CD1c-positive myeloid dendritic cell (primary cell): Measurements from ENCODE around the gene FHL1.
A peak's percentile ranks its signal among the peaks of the same experiment; 100 is the strongest.
"Not testable (repeated sequence)": the region's sequence is repeated elsewhere in the genome, so short reads cannot be mapped to it uniquely, and the experiment has no call there.

Experiments used
- DNase-seq: peaks from one replicate; pipeline ENCODE4 v3.0.0-alpha.2; 2016; ENCODE audit errors: extremely low spot score

FHL1 gene

DNA sequence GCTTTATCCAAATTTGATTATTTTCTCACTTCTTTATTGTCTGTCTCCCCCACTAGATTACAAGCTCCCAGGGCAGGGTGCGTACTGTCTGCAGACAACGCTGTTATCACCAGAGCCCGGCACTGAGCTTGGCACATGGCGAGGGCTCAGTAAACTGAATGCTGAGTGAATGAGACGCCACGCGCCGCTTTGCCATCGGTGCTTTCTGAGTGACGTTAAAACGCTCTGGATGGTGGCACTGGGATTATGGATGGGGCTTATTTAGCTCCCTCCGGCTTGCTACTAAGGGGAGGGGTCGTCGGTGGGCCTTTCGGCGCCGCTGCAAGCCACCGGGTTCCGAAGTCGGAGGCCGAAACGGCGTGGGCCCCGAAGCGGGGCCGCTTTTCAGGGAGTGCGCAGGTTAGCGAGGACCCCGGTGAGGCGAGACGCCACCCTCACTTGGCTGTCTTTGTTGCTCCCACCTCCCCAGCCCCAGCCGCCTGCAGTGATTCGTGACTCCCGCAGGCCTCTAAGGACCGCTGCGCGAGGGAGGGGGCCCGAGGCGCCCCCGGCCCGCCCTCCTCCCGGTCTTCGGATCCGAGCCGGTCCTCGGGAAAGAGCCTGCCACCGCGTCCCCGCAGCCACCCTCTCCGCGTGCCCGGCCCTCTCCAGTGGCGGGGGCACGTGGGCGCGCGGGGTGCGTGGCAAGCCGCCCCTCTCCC, 569 bp upstream of the FHL1 start:
- no peak for DNase-seq

GRCh38 chrX:136147976-136148375, 643 bp downstream of the FHL1 start:
- DNase-seq = no peak

GRCh38 chrX:136148391-136148790, 1.1 kb downstream of the FHL1 start:
- no peak for DNase-seq

- no peak for DNase-seq
Measured at GRCh38 chrX:136154998-136155397, 7.7 kb downstream of the FHL1 start.

GRCh38 chrX:136156560-136157117, 9.3 kb downstream of the FHL1 start:
- no peak for DNase-seq

DNA sequence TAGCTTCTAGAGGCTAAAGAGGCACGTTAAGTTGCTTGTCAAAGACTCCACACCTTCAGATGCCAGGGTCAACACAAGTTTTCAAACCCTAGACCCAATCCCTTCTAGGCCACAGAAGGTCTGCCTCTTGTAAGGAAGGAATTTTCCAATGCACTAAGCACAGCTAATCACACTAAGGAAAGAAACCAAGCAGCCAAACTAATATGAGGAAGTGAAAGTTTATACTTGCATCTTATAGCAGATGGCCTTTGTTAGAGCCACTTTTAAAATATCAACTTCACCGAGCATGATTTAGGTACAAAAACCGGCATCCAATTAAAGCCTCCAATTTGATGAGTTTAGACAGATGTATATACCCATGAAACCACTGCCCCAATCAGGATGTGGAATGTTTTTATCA, 9.9 kb downstream of the FHL1 start:
- peak; percentile 45 for DNase-seq

- DNase-seq = no peak
Measured at GRCh38 chrX:136158685-136159084, 11.4 kb downstream of the FHL1 start.

DNA sequence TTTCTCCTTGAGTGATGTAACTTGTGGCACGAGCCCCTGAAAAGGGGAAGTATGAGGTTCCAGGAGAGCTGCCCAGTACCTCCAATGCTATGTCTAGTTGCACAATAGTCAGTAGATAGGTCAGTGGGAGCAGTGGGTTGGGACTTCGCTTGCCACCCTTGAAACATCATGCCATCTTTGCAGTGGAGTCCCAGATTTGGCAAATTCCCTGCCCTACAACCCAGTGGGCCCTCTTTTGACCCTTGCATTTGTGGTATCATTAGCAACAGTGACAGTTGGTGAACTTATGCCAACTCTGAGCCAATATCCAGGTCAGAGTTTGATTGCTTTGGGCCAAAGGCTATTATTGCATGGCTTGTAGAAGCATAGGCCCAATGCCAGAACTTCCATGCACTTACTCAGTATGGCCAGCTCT, 12.3 kb downstream of the FHL1 start:
- DNase-seq = peak; percentile 60

GRCh38 chrX:136162827-136163570, 15.7 kb downstream of the FHL1 start:
- peak; percentile 43 for DNase-seq

DNA sequence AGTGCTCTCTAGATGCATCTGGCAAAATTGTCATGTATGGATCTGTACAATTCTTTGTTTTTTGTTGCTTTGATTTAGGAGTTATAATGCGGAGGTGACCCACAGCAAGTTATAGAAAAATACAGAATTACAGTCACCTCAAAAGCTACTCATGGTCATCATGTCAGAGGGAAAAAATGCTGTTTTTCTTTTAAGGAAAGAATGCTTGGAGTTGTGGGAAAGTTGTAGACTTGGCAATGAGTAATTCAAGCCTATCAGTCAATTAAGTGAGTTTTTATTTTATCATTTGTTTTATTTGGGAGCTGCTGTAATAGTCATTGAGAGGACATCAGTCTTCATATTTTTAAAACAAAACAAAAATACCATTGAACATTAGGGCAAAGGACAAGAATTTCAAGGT, 16.4 kb downstream of the FHL1 start:
- DNase-seq = no peak

- DNase-seq = no peak
Measured at GRCh38 chrX:136165406-136165805, 18.1 kb downstream of the FHL1 start.

DNA sequence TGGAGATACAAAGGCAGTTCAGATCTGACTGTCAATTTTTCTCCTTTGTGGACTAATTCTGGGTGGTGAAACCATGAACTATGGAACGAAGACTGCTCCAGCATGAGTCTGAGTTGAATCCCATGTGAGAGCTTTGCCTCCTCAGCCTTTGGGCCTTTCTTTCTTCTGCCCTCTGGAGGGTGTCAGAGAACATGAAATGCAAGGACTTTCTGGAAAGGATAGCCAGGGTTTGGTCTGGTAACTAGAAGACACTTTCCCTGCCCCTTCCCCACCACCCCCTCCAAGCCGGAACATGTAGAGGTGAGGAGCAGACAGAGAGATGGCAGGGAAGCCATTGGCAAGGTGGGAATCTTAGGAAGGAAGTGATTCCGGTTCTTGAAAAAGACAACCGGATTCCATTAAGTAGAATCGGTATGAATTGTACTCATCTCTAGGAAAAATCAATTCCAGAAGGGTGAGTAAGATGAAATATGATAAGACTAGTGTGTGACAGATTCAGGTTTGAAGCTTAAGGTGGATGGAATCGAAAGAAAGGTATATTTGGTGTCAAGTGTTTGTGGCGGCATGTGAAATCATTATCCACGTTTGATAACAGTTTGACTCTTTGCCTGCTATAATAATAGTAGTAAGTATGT, 19.0 kb downstream of the FHL1 start:
- DNase-seq = no peak

DNA sequence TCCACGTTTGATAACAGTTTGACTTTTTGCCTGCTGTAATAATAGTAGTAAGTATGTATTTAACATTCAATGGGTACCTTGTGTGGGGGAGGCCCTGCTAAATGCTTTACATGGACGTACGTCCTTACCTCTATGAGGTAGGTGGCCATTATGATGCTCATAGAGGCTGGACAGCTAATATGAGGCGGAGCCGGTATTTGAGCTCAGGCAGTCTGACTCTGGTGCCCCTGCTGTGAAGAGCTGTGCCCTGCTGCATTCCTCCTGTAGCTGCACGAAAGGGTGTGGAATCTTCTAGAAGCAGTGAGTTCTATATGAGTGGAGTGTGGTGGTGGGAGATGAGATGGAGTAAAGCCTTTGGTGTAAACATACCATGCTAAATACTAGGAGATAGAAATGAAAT, 20.7 kb downstream of the FHL1 start:
- not testable (repeated sequence) for DNase-seq

GRCh38 chrX:136168929-136169735, 21.8 kb downstream of the FHL1 start:
- DNase-seq = no peak

DNA sequence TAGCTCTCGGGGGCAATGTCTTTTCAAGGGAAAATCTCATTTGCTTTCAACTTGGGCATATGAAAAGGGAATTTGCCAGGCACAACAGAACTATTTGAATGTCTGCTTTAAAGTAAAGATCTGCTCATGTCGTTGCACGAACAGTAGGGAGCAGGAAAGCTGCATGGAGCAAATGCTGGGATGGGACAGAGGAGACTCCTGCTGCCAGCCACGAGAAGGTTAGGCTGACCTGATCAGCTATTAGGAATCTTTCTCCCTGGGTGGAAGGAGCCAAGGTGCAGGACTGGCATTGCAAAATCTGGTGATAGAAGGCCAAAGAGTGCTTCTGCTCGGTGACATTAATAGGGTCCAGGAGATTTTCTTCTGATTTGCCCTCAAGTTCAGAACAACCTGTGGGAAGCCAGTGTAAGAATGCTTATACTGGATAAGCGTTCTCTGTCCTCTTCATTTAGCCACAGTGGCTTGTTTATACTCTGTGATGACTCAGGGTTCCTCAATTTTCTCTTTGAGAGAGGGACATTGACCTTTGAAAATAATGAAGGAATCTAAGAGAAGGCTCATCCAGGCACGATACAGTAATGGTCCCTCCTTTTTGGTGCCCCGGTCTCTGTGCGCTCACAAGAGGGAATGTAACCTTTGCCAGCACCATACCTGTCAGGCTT, 22.9 kb downstream of the FHL1 start:
- DNase-seq = no peak

GRCh38 chrX:136171420-136171819, 24.1 kb downstream of the FHL1 start:
- no peak for DNase-seq

DNA sequence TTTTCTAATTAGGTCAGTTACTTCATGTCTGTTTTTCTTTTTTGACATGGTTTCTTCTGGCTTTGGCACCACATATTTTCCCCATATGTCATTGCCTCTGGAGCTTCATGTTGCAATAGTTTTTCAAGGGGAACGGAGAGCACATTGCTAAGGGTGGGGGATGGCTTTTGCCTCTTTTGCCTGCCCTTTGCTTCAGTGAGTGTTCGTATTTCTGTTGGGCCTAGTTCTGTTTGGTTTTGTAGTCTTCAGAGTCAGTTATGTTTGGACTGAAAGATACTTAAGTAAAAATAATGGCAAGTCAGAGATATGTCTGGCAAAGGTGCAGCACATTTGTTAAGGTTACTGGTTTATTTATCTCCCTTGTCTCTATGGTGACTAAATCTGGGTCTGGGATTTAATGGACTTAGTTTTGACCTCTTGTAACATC, 29.1 kb downstream of the FHL1 start:
- DNase-seq = no peak

DNA sequence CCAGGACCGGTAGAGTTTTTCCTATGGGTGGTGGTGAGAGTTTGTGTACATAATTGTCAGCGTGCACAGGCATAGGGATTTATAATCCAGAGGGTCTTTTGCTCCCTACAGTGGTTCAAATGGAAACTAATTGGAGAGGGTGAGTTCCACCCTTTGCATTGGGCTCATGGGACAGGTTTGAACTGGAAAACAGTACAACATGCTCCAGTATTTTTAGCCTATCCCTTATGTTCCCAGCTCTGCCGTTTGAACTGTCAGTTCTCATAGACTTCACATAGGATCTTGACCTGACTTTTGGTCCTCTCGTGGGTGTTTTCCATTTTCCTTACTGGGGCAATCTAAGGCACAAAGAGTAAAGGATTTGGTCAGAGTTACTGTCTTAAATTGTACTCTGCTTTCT, 31.8 kb downstream of the FHL1 start:
- no peak for DNase-seq

DNA sequence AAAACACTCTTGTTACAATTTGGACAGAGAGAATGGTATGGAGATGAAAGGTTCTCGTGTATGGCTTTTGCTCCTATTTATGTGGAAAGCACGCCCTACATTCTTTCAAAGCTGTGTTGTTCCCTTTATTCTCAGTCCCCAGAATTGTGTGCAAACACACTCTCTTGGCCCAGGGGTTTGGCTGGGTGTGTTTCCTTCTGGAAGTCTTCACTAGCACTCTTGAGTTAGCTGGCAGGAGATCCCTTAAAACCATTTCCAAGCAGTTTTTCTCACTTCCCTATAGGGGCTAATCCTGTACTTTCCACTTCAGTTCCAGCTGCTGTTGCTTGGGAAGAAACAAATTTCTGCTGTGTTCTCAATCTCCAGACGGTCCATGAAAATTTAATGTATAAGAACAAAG, 35.1 kb downstream of the FHL1 start:
- no peak for DNase-seq

DNA sequence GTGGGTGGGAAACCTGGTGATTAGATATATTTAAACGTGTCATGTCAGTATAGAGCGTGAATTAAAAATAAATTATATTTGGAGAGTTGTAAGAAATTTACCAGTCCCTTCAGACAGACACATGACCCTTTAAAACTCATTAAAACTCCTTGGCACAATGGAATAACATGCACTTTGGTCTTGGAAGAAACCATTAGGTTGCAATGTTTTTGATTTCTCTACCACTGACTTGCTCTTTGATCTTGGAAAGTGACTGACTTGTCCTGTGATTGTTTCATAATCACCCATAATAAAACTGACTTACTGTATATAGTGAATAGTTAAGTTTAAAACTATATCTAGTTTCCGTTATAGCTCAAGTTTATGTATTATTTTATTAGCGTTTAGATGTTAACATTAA, 35.8 kb downstream of the FHL1 start:
- no peak for DNase-seq

GRCh38 chrX:136183917-136184316, 36.6 kb downstream of the FHL1 start:
- no peak for DNase-seq
